ENCODE measurements around the gene STAT3.

Gene STAT3

GRCh38 chr17:42341568-42341967 lies 46.7 kb downstream of the STAT3 start:
- no peaks in the 10 kb centered on the region for H3K36me3 ChIP-seq (ENCODE audit: control insufficient read depth, insufficient read depth, low read length)
- no peak overlapping the region for H3K9ac ChIP-seq
- H3K4me3 ChIP-seq (ENCODE audit: low read depth, low read length): no peak overlapping the region
- H3K27ac ChIP-seq: no peak overlapping the region
- TF ChIP-seq CTCF (IDR thresholded peaks at IDR 0.05): no peak
- H3K27me3 ChIP-seq (ENCODE audit: control insufficient read depth, insufficient read depth, low read length): no peaks in the 10 kb centered on the region
- H2AFZ ChIP-seq: no peak overlapping the region
- no peaks in the 10 kb centered on the region for H3K4me1 ChIP-seq
- no peak overlapping the region for H3K4me2 ChIP-seq (ENCODE audit: low read length)
- H3K79me2 ChIP-seq: peaks cover 2% of the 10 kb centered on the region
- H3K9me3 ChIP-seq (ENCODE audit: control insufficient read depth, low read length): no peaks in the 10 kb centered on the region

- Histone ChIP-seq H3K27me3 (ENCODE audit: control insufficient read depth, insufficient read depth, low read length) (no peaks in the 10 kb centered on the region), H3K4me3 (ENCODE audit: low read depth, low read length) (no peak overlapping the region), H3K4me2 (ENCODE audit: low read length) (no peak overlapping the region), H3K27ac (no peak overlapping the region), H3K36me3 (ENCODE audit: control insufficient read depth, insufficient read depth, low read length) (no peaks in the 10 kb centered on the region), H2AFZ (no peak overlapping the region), H3K9ac (no peak overlapping the region), H3K79me2 (peaks cover 2% of the 10 kb centered on the region), H3K9me3 (ENCODE audit: control insufficient read depth, low read length) (no peaks in the 10 kb centered on the region), H3K4me1 (no peaks in the 10 kb centered on the region)
- no peak for TF ChIP-seq CTCF (IDR thresholded peaks at IDR 0.05)
These were observed 47.5 kb downstream of the STAT3 start for GRCh38 chr17:42340691-42341127.

GRCh38 chr17:42339221-42339620 lies 49.0 kb downstream of the STAT3 start:
- H3K4me3 ChIP-seq (ENCODE audit: low read depth, low read length): no peak overlapping the region
- H3K36me3 ChIP-seq (ENCODE audit: control insufficient read depth, insufficient read depth, low read length): no peaks in the 10 kb centered on the region
- H3K27ac ChIP-seq: no peak overlapping the region
- no peak overlapping the region for H3K4me2 ChIP-seq (ENCODE audit: low read length)
- no peaks in the 10 kb centered on the region for H3K27me3 ChIP-seq (ENCODE audit: control insufficient read depth, insufficient read depth, low read length)
- peaks cover 2% of the 10 kb centered on the region for H3K79me2 ChIP-seq
- H3K9ac ChIP-seq: no peak overlapping the region
- H3K9me3 ChIP-seq (ENCODE audit: control insufficient read depth, low read length): no peaks in the 10 kb centered on the region
- TF ChIP-seq CTCF (IDR thresholded peaks at IDR 0.05): no peak
- no peak overlapping the region for H2AFZ ChIP-seq
- H3K4me1 ChIP-seq: no peaks in the 10 kb centered on the region

GRCh38 chr17:42338427-42338985 lies 49.7 kb downstream of the STAT3 start:
- no peak for TF ChIP-seq CTCF (IDR thresholded peaks at IDR 0.05)

GRCh38 chr17:42337442-42337841 lies 50.8 kb downstream of the STAT3 start:
- TF ChIP-seq CTCF (IDR thresholded peaks at IDR 0.05): no peak
- no peak overlapping the region for H3K4me2 ChIP-seq (ENCODE audit: low read length)
- no peaks in the 10 kb centered on the region for H3K4me1 ChIP-seq
- H3K79me2 ChIP-seq: no peaks in the 10 kb centered on the region
- no peaks in the 10 kb centered on the region for H3K36me3 ChIP-seq (ENCODE audit: control insufficient read depth, insufficient read depth, low read length)
- no peak overlapping the region for H2AFZ ChIP-seq
- no peak overlapping the region for H3K9ac ChIP-seq
- H3K4me3 ChIP-seq (ENCODE audit: low read depth, low read length): no peak overlapping the region
- no peak overlapping the region for H3K27ac ChIP-seq
- no peaks in the 10 kb centered on the region for H3K9me3 ChIP-seq (ENCODE audit: control insufficient read depth, low read length)
- no peaks in the 10 kb centered on the region for H3K27me3 ChIP-seq (ENCODE audit: control insufficient read depth, insufficient read depth, low read length)

More at GRCh38 chr17:42338427-42338985, 49.7 kb downstream of the STAT3 start:
- Histone ChIP-seq H2AFZ (no peak overlapping the region), H3K27ac (no peak overlapping the region), H3K27me3 (ENCODE audit: control insufficient read depth, insufficient read depth, low read length) (no peaks in the 10 kb centered on the region), H3K4me1 (no peaks in the 10 kb centered on the region), H3K4me3 (ENCODE audit: low read depth, low read length) (no peak overlapping the region), H3K36me3 (ENCODE audit: control insufficient read depth, insufficient read depth, low read length) (no peaks in the 10 kb centered on the region), H3K79me2 (no peaks in the 10 kb centered on the region), H3K9ac (no peak overlapping the region), H3K4me2 (ENCODE audit: low read length) (no peak overlapping the region), H3K9me3 (ENCODE audit: control insufficient read depth, low read length) (no peaks in the 10 kb centered on the region)

Measured in parathyroid adenoma (tissue), 2 donors.